ENCODE results near the gene MFAP5. TPM values are rescaled to one million over a fixed set of nuclear protein-coding genes. Genes with fewer than 3 reads are reported as not detected.

The MFAP5 gene
- 29.1 TPM for total RNA-seq
- long read RNA-seq, transcript MFAP5-201 (10 exons, 2,845 nt) = major isoform, 7 of 11 reads
- long read RNA-seq, partial matches to known transcripts = 1 of 11 reads
- long read RNA-seq, other reads (novel, unspliced or antisense) = 3 of 11 reads

GRCh38 chr12:8662593-8662992 lies at the start of gene MFAP5:
Gene MFAP5, minus strand, starts transcription at chr12:8662826. Its CDS starts 722 bp downstream, at chr12:8662104.
- DNase-seq (no peak), ATAC-seq (peak; percentile 74)
- intact Hi-C loops (cut with micrococcal nuclease) = no loop called here

- no peak for DNase-seq
- intact Hi-C loops (cut with micrococcal nuclease) = no loop called here
- peak; percentile 81 for ATAC-seq
Measured at GRCh38 chr12:8709124-8709830, 46.7 kb upstream of the MFAP5 start.

- ATAC-seq = no peak
- intact Hi-C loops (cut with micrococcal nuclease) = no loop called here
- no peak for DNase-seq
Measured at GRCh38 chr12:8702159-8702558, 39.5 kb upstream of the MFAP5 start.

GRCh38 chr12:8701046-8701660 lies 38.5 kb upstream of the MFAP5 start:
- intact Hi-C loops (cut with micrococcal nuclease) = no loop called here
- no peak for ATAC-seq
- DNase-seq = no peak

GRCh38 chr12:8699714-8700113 lies 37.1 kb upstream of the MFAP5 start:
- DNase-seq = no peak
- intact Hi-C loops (cut with micrococcal nuclease) = no loop called here
- ATAC-seq = no peak

- intact Hi-C loops (cut with micrococcal nuclease) = no loop called here
- no peak for DNase-seq
- ATAC-seq = no peak
Measured at GRCh38 chr12:8698879-8699278, 36.3 kb upstream of the MFAP5 start.

- DNase-seq (peak; percentile 83), ATAC-seq (peak; percentile 76)
- intact Hi-C loops (cut with micrococcal nuclease) = no loop called here
Measured at GRCh38 chr12:8698132-8698851, 35.7 kb upstream of the MFAP5 start.

GRCh38 chr12:8697476-8698131 lies 35.0 kb upstream of the MFAP5 start, which contains the start of gene RIMKLB:
Gene RIMKLB, plus strand, starts transcription at chr12:8697991. Its CDS starts 15,876 bp downstream, at chr12:8713867.
- intact Hi-C loops (cut with micrococcal nuclease) = no loop called here
- ATAC-seq (peak; percentile 93), DNase-seq (peak; percentile 93)

GRCh38 chr12:8697120-8697475 lies 34.5 kb upstream of the MFAP5 start:
- intact Hi-C loops (cut with micrococcal nuclease) = no loop called here
- ATAC-seq (peak; percentile 33), DNase-seq (no peak)

GRCh38 chr12:8696442-8697090 lies 33.9 kb upstream of the MFAP5 start:
- intact Hi-C loops (cut with micrococcal nuclease) = no loop called here
- no peak for ATAC-seq
- no peak for DNase-seq

- ATAC-seq = no peak
- no peak for DNase-seq
- intact Hi-C loops (cut with micrococcal nuclease) = no loop called here
Measured at GRCh38 chr12:8695116-8695515, 32.5 kb upstream of the MFAP5 start.

- intact Hi-C loops (cut with micrococcal nuclease) = no loop called here
- no peak for DNase-seq
- ATAC-seq = peak; percentile 34
Measured at GRCh38 chr12:8692573-8692972, 29.9 kb upstream of the MFAP5 start.

GRCh38 chr12:8689681-8690080 lies 27.1 kb upstream of the MFAP5 start:
- intact Hi-C loops (cut with micrococcal nuclease) = loop anchor here (10.0 kb wide), 1 partner anchor 355 kb away; no protein-coding TSS in a partner anchor
- DNase-seq = no peak

GRCh38 chr12:8687846-8688601 lies 25.4 kb upstream of the MFAP5 start:
- intact Hi-C loops (cut with micrococcal nuclease) = loop anchor here (10.0 kb wide), 1 partner anchor 357 kb away; no protein-coding TSS in a partner anchor
- DNase-seq = no peak
- ATAC-seq = peak; percentile 95

More at GRCh38 chr12:8689681-8690080, 27.1 kb upstream of the MFAP5 start:
- no peak for ATAC-seq

- ATAC-seq (no peak), DNase-seq (no peak)
- intact Hi-C loops (cut with micrococcal nuclease) = loop anchor here (10.0 kb wide), 1 partner anchor 360 kb away; no protein-coding TSS in a partner anchor
Measured at GRCh38 chr12:8685051-8685450, 22.4 kb upstream of the MFAP5 start.

- ATAC-seq (peak; percentile 59), DNase-seq (no peak)
- intact Hi-C loops (cut with micrococcal nuclease) = loop anchor here (5.0 to 10.0 kb wide), 2 partner anchors 211 to 363 kb away; no protein-coding TSS in a partner anchor
Measured at GRCh38 chr12:8681129-8681884, 18.7 kb upstream of the MFAP5 start.

- ATAC-seq = no peak
Measured at GRCh38 chr12:8680533-8680932, 17.9 kb upstream of the MFAP5 start.

More at GRCh38 chr12:8680533-8680932, 17.9 kb upstream of the MFAP5 start:
- no peak for DNase-seq
- intact Hi-C loops (cut with micrococcal nuclease) = loop anchor here (5.0 to 10.0 kb wide), 2 partner anchors 212 to 364 kb away; no protein-coding TSS in a partner anchor
